HEK293T (cell line): ENCODE results near the gene ANKRD11.
"Not testable (repeated sequence)": the region's sequence is repeated elsewhere in the genome, so short reads cannot be mapped to it uniquely, and the experiment has no call there.

Experiments used
- BHLHE40 ChIP-seq: fragments of 450-650 bp; IDR thresholded peaks from 2 replicates; pipeline ENCODE4 v1.6.1; 2016; ENCODE audit warnings: mild to moderate bottlenecking, moderate library complexity, borderline replicate concordance
- FOXK2 ChIP-seq: fragments of 450-650 bp; IDR thresholded peaks from 2 replicates; pipeline ENCODE4 v1.6.1; 2016; ENCODE audit warnings: mild to moderate bottlenecking

DNA sequence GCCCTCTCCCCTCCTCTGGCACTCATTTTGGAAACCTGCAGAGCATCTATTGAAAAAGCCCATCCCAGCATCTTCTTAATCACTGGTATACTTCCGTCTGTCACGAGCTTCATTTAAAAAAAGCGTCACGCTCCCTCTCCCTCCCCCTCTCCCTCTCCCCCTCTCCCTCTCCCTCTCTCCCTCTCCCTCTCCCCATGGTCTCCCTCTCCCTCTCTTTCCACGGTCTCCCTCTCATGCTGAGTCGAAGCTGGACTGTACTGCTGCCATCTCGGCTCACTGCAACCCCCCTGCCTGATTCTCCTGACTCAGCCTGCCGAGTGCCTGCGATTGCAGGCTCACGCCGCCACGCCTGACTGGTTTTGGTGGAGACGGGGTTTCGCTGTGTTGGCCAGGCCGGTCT lies 28.5 kb downstream of the ANKRD11 start:
- TF ChIP-seq FOXK2, BHLHE40: not testable (repeated sequence)
